IMR-90 (cell line): ENCODE measurements around the gene YPEL2. TPM values are rescaled to one million over a fixed set of nuclear protein-coding genes. Genes with fewer than 3 reads are reported as not detected.

Experiments
- ATAC-seq: fragments of 200-7000 bp; cut with Tn5 transposase; 2 replicates; pipeline ENCODE4 v1.9.1; 2020; ENCODE audit warnings: low read depth, mild to moderate bottlenecking, moderate library complexity
- BruUV-seq: library from RNA; stranded (reverse); fragments of 400-500 nt; replicated peaks from 2 replicates; lab custom pipeline; 2021; lab: Mats Ljungman, UMichigan
- CTCF ChIA-PET: fragments of 300-600 bp; formaldehyde crosslinking; extraction: SDS; loops from one replicate; lab custom pipeline; 2021; ENCODE audit warnings: antibody characterized with exemption; lab: Yijun Ruan, JAX
- POLR2A ChIA-PET: fragments of 300-600 bp; sonication (Branson Sonifier 250); formaldehyde crosslinking; loops from one replicate; lab custom pipeline; 2022; ENCODE audit warnings: antibody characterized with exemption; ENCODE audit not compliant: unreplicated experiment; lab: Charles Lee
- DNase-seq: peaks from one replicate; pipeline ENCODE4 v3.0.0; 2013
- H2AFZ ChIP-seq: replicated peaks from 2 replicates; pipeline ENCODE3; 2013; ENCODE audit warnings: low read length, mild to moderate bottlenecking; ENCODE audit not compliant: poor library complexity
- H2AK5ac ChIP-seq: 2 replicates; pipeline ENCODE4 v1.6.1; 2013; ENCODE audit warnings: low read depth, low read length, inconsistent platforms
- H2AK9ac ChIP-seq: replicated peaks from 2 replicates; pipeline ENCODE3; 2013; ENCODE audit warnings: mild to moderate bottlenecking, low read depth, low read length, moderate library complexity; ENCODE audit not compliant: poor library complexity
- H2BK120ac ChIP-seq: 2 replicates; pipeline ENCODE4 v1.6.1; 2013; ENCODE audit warnings: low read depth, low read length, inconsistent platforms
- H2BK15ac ChIP-seq: 3 replicates; pipeline ENCODE4 v1.6.1; 2013; ENCODE audit warnings: low read depth, low read length, inconsistent platforms
- H2BK20ac ChIP-seq: 2 replicates; pipeline ENCODE4 v1.6.1; 2013; ENCODE audit warnings: low read depth, mild to moderate bottlenecking, inconsistent platforms, low read length, moderate library complexity
- H2BK5ac ChIP-seq: 2 replicates; pipeline ENCODE4 v1.6.1; 2013; ENCODE audit warnings: mild to moderate bottlenecking, low read depth, low read length, inconsistent platforms; ENCODE audit not compliant: poor library complexity, severe bottlenecking
- H3K14ac ChIP-seq: replicated peaks from 2 replicates; pipeline ENCODE4 v1.6.1; 2013; ENCODE audit warnings: low read depth, low read length, inconsistent platforms
- H3K18ac ChIP-seq: 2 replicates; pipeline ENCODE4 v1.6.1; 2013; ENCODE audit warnings: low read depth, low read length, control low read depth
- H3K23ac ChIP-seq: 2 replicates; pipeline ENCODE4 v1.6.1; 2013; ENCODE audit warnings: low read depth, low read length, inconsistent platforms
- H3K27ac ChIP-seq: 2 replicates; pipeline ENCODE4 v1.5.1; 2013; ENCODE audit warnings: mild to moderate bottlenecking, control low read depth, low read length; ENCODE audit not compliant: insufficient read depth
- H3K27me3 ChIP-seq: 2 replicates; pipeline ENCODE4 v1.6.1; 2013; ENCODE audit warnings: low read length; ENCODE audit not compliant: control insufficient read depth, insufficient read depth
- H3K36me3 ChIP-seq: 2 replicates; pipeline ENCODE4 v1.6.1; 2013; ENCODE audit warnings: low read length, mixed read lengths; ENCODE audit not compliant: control insufficient read depth, insufficient read depth
- H3K4ac ChIP-seq: 2 replicates; pipeline ENCODE4 v1.6.1; 2013; ENCODE audit warnings: low read depth, low read length, inconsistent platforms
- H3K4me1 ChIP-seq: 2 replicates; pipeline ENCODE4 v1.6.1; 2013; ENCODE audit warnings: low read length, mixed read lengths; ENCODE audit not compliant: control insufficient read depth, insufficient read depth
- H3K4me2 ChIP-seq: 2 replicates; pipeline ENCODE4 v1.6.1; 2013; ENCODE audit warnings: low read depth, mild to moderate bottlenecking, control low read depth, low read length, moderate library complexity
- H3K4me3 ChIP-seq: 2 replicates; pipeline ENCODE4 v1.5.1; 2013; ENCODE audit warnings: low read depth, mild to moderate bottlenecking, control low read depth, low read length, moderate library complexity; ENCODE audit not compliant: insufficient read depth
- H3K56ac ChIP-seq: 2 replicates; pipeline ENCODE4 v1.6.1; 2013; ENCODE audit warnings: low read length, inconsistent platforms; ENCODE audit not compliant: insufficient read depth; ENCODE audit errors: extremely low read depth
- H3K79me1 ChIP-seq, 2 experiments: 2 replicates each; pipeline ENCODE4 v1.6.1; 2013; ENCODE audit warnings: low read length in 2 of 2, inconsistent platforms in 1 of 2, low read depth in 1 of 2
- H3K9ac ChIP-seq: 2 replicates; pipeline ENCODE4 v1.6.1; 2013; ENCODE audit warnings: low read depth, low read length, control low read depth
- H3K9me1 ChIP-seq: 2 replicates; pipeline ENCODE4 v1.6.1; 2013; ENCODE audit warnings: low read length, inconsistent platforms; ENCODE audit not compliant: insufficient read depth
- H3K9me3 ChIP-seq: 2 replicates; pipeline ENCODE4 v1.6.1; 2013; ENCODE audit warnings: low read length; ENCODE audit not compliant: control insufficient read depth, insufficient read depth
- H4K20me1 ChIP-seq: 2 replicates; pipeline ENCODE4 v1.6.1; 2013; ENCODE audit warnings: low read length, inconsistent platforms; ENCODE audit not compliant: insufficient read depth
- H4K5ac ChIP-seq: 2 replicates; pipeline ENCODE4 v1.6.1; 2013; ENCODE audit warnings: mild to moderate bottlenecking, low read depth, low read length, control low read depth
- H4K8ac ChIP-seq, 2 experiments: 2 replicates each; pipeline ENCODE4 v1.6.1; 2013; ENCODE audit warnings: low read depth in 2 of 2, low read length in 2 of 2, control low read depth in 1 of 2, inconsistent platforms in 1 of 2
- H4K91ac ChIP-seq: 2 replicates; pipeline ENCODE4 v1.6.1; 2013; ENCODE audit warnings: low read depth, low read length, inconsistent platforms; ENCODE audit not compliant: insufficient read depth
- MXI1 ChIP-seq: IDR thresholded peaks from 2 replicates; pipeline ENCODE4 v1.6.1; 2012; ENCODE audit warnings: low read depth, mild to moderate bottlenecking, low read length, moderate library complexity, borderline replicate concordance
- NFE2L2 ChIP-seq: fragments of 150-350 bp; IDR thresholded peaks from 2 replicates; pipeline ENCODE4 v1.6.1; 2016; ENCODE audit warnings: low read depth, mild to moderate bottlenecking, low read length
- WGBS, 2 experiments: methylation state at CpG; one replicate each; pipeline versions ENCODE4 v1.1.5 to v1.1.7; 2013; ENCODE audit warnings: missing lambda C conversion rate in 2 of 2; ENCODE audit not compliant: insufficient read length in 1 of 2; ENCODE audit errors: extremely low coverage in 2 of 2; 5-methylcytosine and 5-hydroxymethylcytosine counted together
- dilution Hi-C: fragments of 300-500 bp; cut with HindIII; formaldehyde crosslinking; loops from one replicate; pipeline ENCODE4 v1.14.3; 2018; ENCODE audit warnings: low sequenced_read_pairs; ENCODE audit not compliant: unreplicated experiment
- in situ Hi-C: fragments of 300-500 bp; cut with MboI; formaldehyde crosslinking; loops from 3 replicates; pipeline ENCODE4 v1.14.3; 2019; ENCODE audit warnings: low sequenced_read_pairs, inconsistent platforms, mixed read lengths
- intact Hi-C: fragments of 100-400 bp; cut with micrococcal nuclease; formaldehyde crosslinking; loops from 2 replicates; pipeline ENCODE4 v1.10.0; 2022
- polyA plus RNA-seq, 3 experiments: library from polyadenylated mRNA; depleted of rRNA; stranded (reverse); fragments of >200 nt; gene quantifications; 2 replicates each; pipeline ENCODE4 v1.2.3, GENCODE V29; 2012; ENCODE audit warnings: low replicate concordance in 1 of 3
- total RNA-seq: library from RNA; depleted of rRNA; stranded (reverse); fragments of >200 nt; gene quantifications from 2 replicates; pipeline ENCODE4 v1.2.3, GENCODE V29; 2012

The YPEL2 gene
- total and polyA plus RNA-seq, 2 of the 4 experiments (the other 2 are of a cell fraction), result 2.3 to 3.4 TPM

GRCh38 chr17:59366773-59367656 is 35.6 kb downstream of the YPEL2 start:
- Histone ChIP-seq H3K18ac (no peak overlapping the region), H2BK120ac (peak overlapping the region; percentile 23; the same call in 1 of the 2 replicates), H2AK9ac (no peak overlapping the region), H3K9ac (no peak overlapping the region), H2AFZ (no peak overlapping the region), H3K4me1 (peaks cover 35% of the 10 kb centered on the region), H3K9me1 (peaks cover under 1% of the 10 kb centered on the region), H2BK20ac (peak overlapping the region; percentile 47; the same call in 1 of the 2 replicates), H3K56ac (no peak overlapping the region), H3K4me2 (no peak overlapping the region), H4K5ac (no peak overlapping the region), H3K36me3 (no peaks in the 10 kb centered on the region), H4K20me1 (peaks cover 5% of the 10 kb centered on the region; the same call in 1 of the 2 replicates), H3K9me3 (no peaks in the 10 kb centered on the region), H3K4me3 (no peak overlapping the region), H2BK15ac (no peak overlapping the region; the same call in 2 of the 3 replicates), H3K14ac (0 out of 2 replicates have a peak overlapping the region, but pooled peaks have one; percentile 35), H2AK5ac (peak overlapping the region; percentile 2; the same call in 1 of the 2 replicates), H3K4ac (peak overlapping the region; percentile 17; the same call in 1 of the 2 replicates), H2BK5ac (no peak overlapping the region), H3K27ac (no peak overlapping the region), H3K27me3 (no peaks in the 10 kb centered on the region), H4K91ac (0 out of 2 replicates have a peak overlapping the region, but pooled peaks have one; percentile 3), H3K23ac (no peak overlapping the region), H4K8ac (peak overlapping the region in 1 of 2 experiments; percentile 48; a peak in 1 of 4 replicates), H3K79me1 (no peaks in the 10 kb centered on the region; a peak in 1 of 4 replicates)
- peak; percentile 69 for DNase-seq
- intact Hi-C loops, result no loop called here
- in situ Hi-C loops, result no loop called here
- CTCF ChIA-PET, result no interaction called here
- dilution Hi-C loops, result no loop called here
- WGBS, 2 experiments, result no CpG with 5 or more reads among the region's 8 CpGs
- POLR2A ChIA-PET, result no interaction called here
- BruUV-seq, result no TSS peak
- no peak for TF ChIP-seq NFE2L2
- peak; percentile 73; the same call in 1 of the 2 replicates for TF ChIP-seq MXI1
- ATAC-seq, result 0 out of 2 replicates have a peak, but pooled peaks have one; percentile 22
